MCF 10A (cell line): ENCODE results near the gene ADISSP. TPM values are rescaled to one million over a fixed set of nuclear protein-coding genes. Genes with fewer than 3 reads are reported as not detected.

Source experiments
- BruUV-seq: library from RNA; stranded (reverse); fragments of 400-500 nt; replicated peaks from 2 replicates; lab custom pipeline; 2021; lab: Mats Ljungman, UMichigan
- CTCF ChIA-PET: fragments of 300-600 bp; sonication (Branson Sonifier 250); formaldehyde crosslinking; extraction: SDS; loops from one replicate; lab custom pipeline; 2021; ENCODE audit warnings: antibody characterized with exemption, inconsistent platforms; lab: Yijun Ruan, JAX
- POLR2A ChIA-PET: fragments of 300-600, 350-650 bp; sonication (Branson Sonifier 250); formaldehyde crosslinking; extraction: SDS; loops from one replicate; lab custom pipeline; 2020; ENCODE audit warnings: antibody characterized with exemption, inconsistent platforms; lab: Yijun Ruan, JAX
- DNase-seq: peaks from one replicate; pipeline ENCODE4 v3.0.0-alpha.2; 2018; ENCODE audit not compliant: unreplicated experiment
- H3K27ac Mint-ChIP-seq: one replicate; pipeline ENCODE4 v1.8.0; 2022; ENCODE audit warnings: mild to moderate bottlenecking, low read depth, mixed read lengths; ENCODE audit not compliant: unreplicated experiment
- H3K27me3 Mint-ChIP-seq: one replicate; pipeline ENCODE4 v1.8.0; 2022; ENCODE audit warnings: mixed read lengths; ENCODE audit not compliant: insufficient read depth, unreplicated experiment
- H3K36me3 Mint-ChIP-seq: one replicate; pipeline ENCODE4 v1.8.0; 2022; ENCODE audit warnings: mild to moderate bottlenecking, moderate library complexity, mixed read lengths; ENCODE audit not compliant: insufficient read depth, unreplicated experiment
- H3K4me1 Mint-ChIP-seq: one replicate; pipeline ENCODE4 v1.8.0; 2022; ENCODE audit warnings: mixed read lengths; ENCODE audit not compliant: insufficient read depth, unreplicated experiment
- H3K4me3 Mint-ChIP-seq: one replicate; pipeline ENCODE4 v1.8.0; 2022; ENCODE audit warnings: mild to moderate bottlenecking, moderate library complexity, mixed read lengths; ENCODE audit not compliant: unreplicated experiment
- H3K9me3 Mint-ChIP-seq: one replicate; pipeline ENCODE4 v1.8.0; 2022; ENCODE audit warnings: mixed read lengths; ENCODE audit not compliant: unreplicated experiment
- intact Hi-C: fragments of 100-400 bp; cut with micrococcal nuclease; formaldehyde crosslinking; loops from 2 replicates; pipeline ENCODE4 v1.14.1; 2022
- total RNA-seq: library from RNA; stranded (reverse); gene quantifications from 2 replicates; pipeline ENCODE4 v1.2.3, GENCODE V29; 2022
- TF ChIP-seq, protein P1 (sequence below): fragments of 200-600 bp; IDR thresholded peaks from one replicate; pipeline ENCODE4 v1.8.0; 2022; ENCODE audit warnings: antibody characterized with exemption, mild to moderate bottlenecking; ENCODE audit not compliant: unreplicated experiment

Gene ADISSP
- total RNA-seq, 1 experiment from 2014 or later = 58.8 TPM

DNA sequence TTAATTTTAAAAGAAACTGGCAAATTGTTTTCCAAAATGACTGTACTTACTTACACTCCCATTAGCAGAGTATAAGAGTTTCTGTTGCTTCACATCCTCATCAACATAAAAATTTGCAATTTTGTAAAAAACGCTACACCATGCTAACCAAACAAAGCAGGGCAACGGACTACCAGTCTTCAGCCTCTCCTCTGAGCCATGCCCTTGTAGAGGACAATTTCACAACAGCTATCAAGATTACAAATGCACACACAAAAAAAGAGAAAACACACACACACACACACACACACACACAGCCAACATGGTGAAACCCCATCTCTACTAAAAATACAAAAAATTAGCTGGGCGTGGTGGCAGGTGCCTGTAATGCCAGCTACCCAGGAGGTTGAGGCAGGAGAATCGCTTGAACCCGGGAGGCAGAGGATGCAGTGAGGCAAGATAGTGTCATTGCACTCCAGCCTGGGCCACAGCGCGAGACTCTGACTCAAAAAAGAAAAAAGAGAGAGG, 4.1 kb upstream of the ADISSP start:
- BruUV-seq = no TSS peak
- H3K27me3 Mint-ChIP-seq = no peaks in the 10 kb centered on the region
- POLR2A ChIA-PET = interaction anchor here (1.2 kb wide), 1 partner anchor 10 kb away, joined by 4 read pairs; the partner anchor contains the start of gene SPEF1
- TF ChIP-seq, protein P1, sequence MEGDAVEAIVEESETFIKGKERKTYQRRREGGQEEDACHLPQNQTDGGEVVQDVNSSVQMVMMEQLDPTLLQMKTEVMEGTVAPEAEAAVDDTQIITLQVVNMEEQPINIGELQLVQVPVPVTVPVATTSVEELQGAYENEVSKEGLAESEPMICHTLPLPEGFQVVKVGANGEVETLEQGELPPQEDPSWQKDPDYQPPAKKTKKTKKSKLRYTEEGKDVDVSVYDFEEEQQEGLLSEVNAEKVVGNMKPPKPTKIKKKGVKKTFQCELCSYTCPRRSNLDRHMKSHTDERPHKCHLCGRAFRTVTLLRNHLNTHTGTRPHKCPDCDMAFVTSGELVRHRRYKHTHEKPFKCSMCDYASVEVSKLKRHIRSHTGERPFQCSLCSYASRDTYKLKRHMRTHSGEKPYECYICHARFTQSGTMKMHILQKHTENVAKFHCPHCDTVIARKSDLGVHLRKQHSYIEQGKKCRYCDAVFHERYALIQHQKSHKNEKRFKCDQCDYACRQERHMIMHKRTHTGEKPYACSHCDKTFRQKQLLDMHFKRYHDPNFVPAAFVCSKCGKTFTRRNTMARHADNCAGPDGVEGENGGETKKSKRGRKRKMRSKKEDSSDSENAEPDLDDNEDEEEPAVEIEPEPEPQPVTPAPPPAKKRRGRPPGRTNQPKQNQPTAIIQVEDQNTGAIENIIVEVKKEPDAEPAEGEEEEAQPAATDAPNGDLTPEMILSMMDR = no peak
- no peak overlapping the region for H3K4me3 Mint-ChIP-seq
- no peak for DNase-seq
- intact Hi-C loops = no loop called here
- no peaks in the 10 kb centered on the region for H3K9me3 Mint-ChIP-seq
- no peaks in the 10 kb centered on the region for H3K36me3 Mint-ChIP-seq
- peaks cover 9% of the 10 kb centered on the region for H3K4me1 Mint-ChIP-seq
- CTCF ChIA-PET = interaction anchor here (0.6 to 1.6 kb wide), 3 partner anchors 23 to 363 kb away, joined by 3 read pairs; partner anchors contain the start of gene AP5S1
- no peak overlapping the region for H3K27ac Mint-ChIP-seq

DNA sequence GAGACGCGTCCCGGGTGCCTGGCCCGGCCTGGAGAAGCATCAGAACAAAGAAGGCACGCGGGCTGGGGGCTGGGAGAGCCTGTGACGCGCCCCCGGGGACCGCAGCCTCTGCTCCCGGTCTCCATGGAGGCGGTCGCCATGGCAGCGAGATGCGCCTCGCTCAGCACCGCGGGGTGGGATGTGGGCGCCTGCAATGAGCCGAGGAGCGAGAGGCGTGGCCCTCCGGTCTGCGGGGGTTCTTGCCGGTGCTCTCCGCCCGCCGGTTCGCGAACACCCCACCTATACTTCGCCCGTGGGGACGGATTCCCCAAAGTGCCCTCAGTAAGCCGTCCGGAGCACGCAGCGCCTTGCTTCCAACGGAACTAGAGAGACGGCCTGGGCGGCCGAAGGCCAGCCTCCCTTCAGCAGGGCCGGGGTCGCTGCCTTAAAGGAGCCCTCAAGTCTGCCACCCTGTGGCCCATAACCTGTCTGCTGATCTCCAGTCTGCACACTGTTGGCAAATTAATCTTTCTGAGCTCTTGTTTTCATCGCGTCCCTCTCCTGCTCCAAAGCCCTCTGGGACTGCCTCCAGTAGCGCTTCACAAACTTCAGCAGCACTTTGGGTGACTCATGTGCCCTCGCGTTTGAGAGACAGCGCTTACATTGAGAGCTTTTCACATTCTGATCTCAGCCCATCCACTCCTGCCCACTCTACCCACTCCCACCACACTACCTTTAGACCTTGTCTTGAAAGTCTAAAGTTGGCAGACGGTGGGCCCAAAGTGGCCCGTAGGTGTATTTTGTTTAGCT, 983 bp upstream of the ADISSP start:
- peak; percentile 79 for DNase-seq
- Mint-ChIP-seq H3K36me3 (no peaks in the 10 kb centered on the region), H3K27me3 (no peaks in the 10 kb centered on the region), H3K4me3 (peak overlapping the region; percentile 84), H3K9me3 (no peaks in the 10 kb centered on the region), H3K4me1 (peaks cover 18% of the 10 kb centered on the region), H3K27ac (peak overlapping the region; percentile 91)
- no TSS peak for BruUV-seq
- POLR2A ChIA-PET = interaction anchor here (0.6 to 3.9 kb wide), 38 partner anchors 9 to 1661 kb away, joined by 3 to 61 read pairs (median 6); partner anchors contain the start of genes AP5S1, CDC25B, CENPB and MAVS
- intact Hi-C loops = loop anchor here (1.0 to 2.0 kb wide), 2 partner anchors 52 to 92 kb away; no protein-coding TSS in a partner anchor
- TF ChIP-seq, protein P1 = peak; percentile 35
- CTCF ChIA-PET = interaction anchor here (0.6 to 6.7 kb wide), 24 partner anchors 9 to 652 kb away, joined by 3 to 65 read pairs (median 4); partner anchors contain the start of genes AP5S1, CENPB and SPEF1

DNA sequence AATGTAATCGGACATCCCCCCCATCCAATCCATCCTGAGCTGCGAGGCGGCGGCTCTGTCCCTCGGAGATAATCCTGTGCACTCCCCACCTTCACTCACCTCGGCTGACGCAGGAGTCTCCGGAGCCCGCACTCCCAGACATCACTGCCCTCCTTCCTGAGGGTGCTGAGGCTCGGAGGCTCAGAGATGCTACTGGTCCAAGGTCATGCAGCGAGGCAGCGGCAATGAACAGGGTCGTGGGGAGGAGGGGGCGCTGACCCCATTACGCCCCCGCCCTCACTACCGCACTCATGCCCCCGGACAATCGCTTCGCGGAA, 485 bp downstream of the ADISSP start:
- BruUV-seq = TSS peak; percentile 44
- Mint-ChIP-seq H3K9me3 (no peaks in the 10 kb centered on the region), H3K4me1 (peaks cover 18% of the 10 kb centered on the region), H3K36me3 (no peaks in the 10 kb centered on the region), H3K27me3 (no peaks in the 10 kb centered on the region), H3K4me3 (peak overlapping the region; percentile 84), H3K27ac (peak overlapping the region; percentile 61)
- ChIA-PET CTCF (interaction anchor here (0.7 to 6.7 kb wide), 11 partner anchors 12 to 234 kb away, joined by 3 to 65 read pairs (median 7); partner anchors contain the start of genes AP5S1 and CENPB), POLR2A (interaction anchor here (0.6 to 3.9 kb wide), 30 partner anchors 10 to 766 kb away, joined by 3 to 61 read pairs (median 6); partner anchors contain the start of genes AP5S1, CDC25B, CENPB and MAVS)
- TF ChIP-seq, protein P1 = no peak
- DNase-seq = no peak
- intact Hi-C loops = no loop called here
